ENCODE data around the gene PSMC5.

GRCh38 chr17:63832014-63832413 lies 4.8 kb downstream of the PSMC5 start:
- TF ChIP-seq CTCF (IDR thresholded peaks at IDR 0.05) (no peak), POLR2AphosphoS5 (IDR thresholded peaks at IDR 0.05) (no peak)

Data from breast epithelium (tissue), 3 donors.